Fibroblast of lung (primary cell): ENCODE measurements around the gene PDE10A.

Experiments
- EZH2 ChIP-seq: IDR thresholded peaks from 2 replicates; pipeline ENCODE4 v1.5.1; 2012; ENCODE audit warnings: low read length, control low read depth, mild to moderate bottlenecking; ENCODE audit errors: missing control alignments
- TF ChIP-seq, protein P1 (sequence below), 2 donors: IDR thresholded peaks in 1 of 2; conservative IDR thresholded peaks in 1 of 2; 1 replicate in 1 of 2; 2 replicates in 1 of 2; pipeline ENCODE4 v1.5.1; 2011 to 2012; ENCODE audit warnings: low read length in 2 of 2, control low read depth in 1 of 2, inconsistent platforms in 1 of 2, low read depth in 1 of 2, mild to moderate bottlenecking in 1 of 2

DNA sequence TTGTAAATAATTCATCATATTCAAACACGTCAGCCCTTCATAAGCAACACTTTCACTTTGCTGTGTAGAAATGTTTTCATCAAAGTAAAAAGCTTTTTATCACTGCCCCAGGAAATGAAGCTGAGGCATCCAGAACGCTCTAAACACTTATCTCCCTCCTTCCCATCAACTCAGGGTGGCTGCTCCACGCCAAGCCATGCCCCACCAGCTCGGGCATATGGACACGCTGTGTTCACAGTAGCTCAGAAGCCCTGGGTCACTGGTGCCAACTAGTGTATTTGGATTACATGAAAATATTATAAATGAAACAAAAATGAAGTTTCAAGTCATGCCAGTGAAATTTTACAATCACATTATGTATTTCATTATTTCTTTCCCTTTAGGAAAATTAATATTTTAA is 10.3 kb downstream of the PDE10A start:
- TF ChIP-seq, protein P1, sequence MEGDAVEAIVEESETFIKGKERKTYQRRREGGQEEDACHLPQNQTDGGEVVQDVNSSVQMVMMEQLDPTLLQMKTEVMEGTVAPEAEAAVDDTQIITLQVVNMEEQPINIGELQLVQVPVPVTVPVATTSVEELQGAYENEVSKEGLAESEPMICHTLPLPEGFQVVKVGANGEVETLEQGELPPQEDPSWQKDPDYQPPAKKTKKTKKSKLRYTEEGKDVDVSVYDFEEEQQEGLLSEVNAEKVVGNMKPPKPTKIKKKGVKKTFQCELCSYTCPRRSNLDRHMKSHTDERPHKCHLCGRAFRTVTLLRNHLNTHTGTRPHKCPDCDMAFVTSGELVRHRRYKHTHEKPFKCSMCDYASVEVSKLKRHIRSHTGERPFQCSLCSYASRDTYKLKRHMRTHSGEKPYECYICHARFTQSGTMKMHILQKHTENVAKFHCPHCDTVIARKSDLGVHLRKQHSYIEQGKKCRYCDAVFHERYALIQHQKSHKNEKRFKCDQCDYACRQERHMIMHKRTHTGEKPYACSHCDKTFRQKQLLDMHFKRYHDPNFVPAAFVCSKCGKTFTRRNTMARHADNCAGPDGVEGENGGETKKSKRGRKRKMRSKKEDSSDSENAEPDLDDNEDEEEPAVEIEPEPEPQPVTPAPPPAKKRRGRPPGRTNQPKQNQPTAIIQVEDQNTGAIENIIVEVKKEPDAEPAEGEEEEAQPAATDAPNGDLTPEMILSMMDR (conservative IDR thresholded peaks at IDR 0.05 in 1 of 2, IDR thresholded peaks at IDR 0.05 in 1 of 2; ENCODE audit: low read depth in 1 of 2, low read length in 2 of 2): no peak
- no peak for TF ChIP-seq EZH2
